Activated naive CD4-positive, alpha-beta T cell (primary cell): ENCODE data around the gene CPNE4.
"Not testable (repeated sequence)": the region's sequence is repeated elsewhere in the genome, so short reads cannot be mapped to it uniquely, and the experiment has no call there.

Experiments
- DNase-seq, 4 experiments: peaks; one replicate each; lab custom pipeline; 2025; lab: John Stamatoyannopoulos, UW

CPNE4 gene

GRCh38 chr3:132034486-132035464, at the start of gene CPNE4:
CPNE4 (minus strand) TSS chr3:132035014.
- peak; percentile 8 to 34 (median 27) for DNase-seq

- DNase-seq = no peak
These were observed 48.9 kb upstream of the CPNE4 start for GRCh38 chr3:132083583-132084279.

DNA sequence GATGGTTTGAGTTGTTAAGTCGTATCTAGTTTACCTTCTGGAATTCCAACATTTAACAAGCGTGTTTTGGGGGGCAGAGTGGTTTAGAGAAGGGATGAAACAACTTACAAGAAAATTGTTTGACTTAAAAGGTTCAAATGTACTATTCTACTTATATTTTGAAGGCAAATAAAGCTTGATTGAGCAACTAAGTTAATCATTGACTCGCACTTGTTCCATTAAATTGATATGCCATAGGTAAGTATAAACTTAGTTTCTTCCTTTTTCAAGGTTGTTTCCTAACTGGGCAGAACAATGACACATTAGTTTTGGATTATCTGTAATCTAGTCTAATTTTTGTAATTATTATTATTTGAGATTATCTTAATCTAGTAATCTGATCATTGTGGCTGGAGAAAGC, 48.3 kb upstream of the CPNE4 start:
- no peak for DNase-seq

DNA sequence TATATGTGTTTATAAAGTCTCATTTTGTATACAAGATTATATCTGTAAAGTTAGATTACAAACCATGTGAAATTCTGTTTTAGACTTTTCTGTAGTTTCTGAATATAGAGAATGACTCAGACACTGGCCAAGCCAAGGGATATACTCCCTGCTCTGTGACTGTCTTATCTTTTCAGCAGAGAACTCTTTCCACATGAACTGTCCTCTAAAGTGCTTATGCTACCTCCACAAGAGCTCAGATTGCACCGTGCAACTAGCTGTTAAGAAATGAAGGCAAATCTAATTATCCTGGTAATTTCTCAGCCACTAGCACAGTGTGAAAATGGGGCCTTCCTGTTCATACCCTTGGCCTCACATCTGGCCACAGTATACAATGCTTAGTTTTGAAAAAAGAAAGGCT, 44.3 kb upstream of the CPNE4 start:
- no peak for DNase-seq

- no peak for DNase-seq
These were observed 39.0 kb upstream of the CPNE4 start for GRCh38 chr3:132073771-132074170.

GRCh38 chr3:132071043-132071442, 36.2 kb upstream of the CPNE4 start:
- DNase-seq = no peak

DNA sequence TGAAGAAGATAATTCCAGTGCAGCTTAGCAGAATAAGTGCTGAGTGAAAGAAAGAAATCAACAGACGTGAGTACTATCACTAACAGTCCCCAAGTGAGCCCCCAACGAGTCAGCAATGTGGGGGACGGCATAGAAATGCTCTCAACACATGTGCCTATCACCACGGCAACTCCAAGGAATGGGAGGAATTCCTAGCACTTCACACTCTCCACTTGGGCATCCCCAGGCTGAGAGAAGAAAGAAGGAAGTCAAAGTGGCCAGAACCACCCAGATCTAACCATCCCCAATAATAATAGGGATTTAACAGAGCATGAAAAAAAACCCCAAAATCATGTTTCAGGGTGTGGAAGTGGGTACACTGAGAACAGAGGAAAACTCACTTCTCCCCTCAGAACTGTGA, 29.3 kb upstream of the CPNE4 start:
- DNase-seq = no peak

GRCh38 chr3:132062535-132062934, 27.7 kb upstream of the CPNE4 start:
- DNase-seq = no peak

GRCh38 chr3:132055872-132056271, 21.1 kb upstream of the CPNE4 start:
- DNase-seq = no peak

DNA sequence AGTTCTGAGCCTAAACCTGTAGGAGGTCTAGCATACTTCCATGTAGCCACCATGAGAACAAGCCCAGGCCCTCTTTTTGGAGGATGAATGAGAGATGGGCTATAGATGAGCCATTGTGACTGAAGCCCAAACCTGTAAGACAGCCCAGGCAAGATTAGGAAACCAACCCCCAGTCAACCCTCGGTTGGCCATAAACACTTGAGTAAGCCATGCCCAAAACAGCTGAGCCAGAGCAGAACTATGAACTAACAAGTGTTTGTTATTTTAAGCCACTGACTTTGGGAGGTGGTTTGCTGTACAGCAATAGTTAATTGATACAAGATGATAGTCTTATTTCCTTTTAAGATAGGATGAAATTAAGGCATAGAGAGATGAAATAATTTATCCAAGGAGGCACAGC, 12.4 kb upstream of the CPNE4 start:
- DNase-seq = no peak

DNA sequence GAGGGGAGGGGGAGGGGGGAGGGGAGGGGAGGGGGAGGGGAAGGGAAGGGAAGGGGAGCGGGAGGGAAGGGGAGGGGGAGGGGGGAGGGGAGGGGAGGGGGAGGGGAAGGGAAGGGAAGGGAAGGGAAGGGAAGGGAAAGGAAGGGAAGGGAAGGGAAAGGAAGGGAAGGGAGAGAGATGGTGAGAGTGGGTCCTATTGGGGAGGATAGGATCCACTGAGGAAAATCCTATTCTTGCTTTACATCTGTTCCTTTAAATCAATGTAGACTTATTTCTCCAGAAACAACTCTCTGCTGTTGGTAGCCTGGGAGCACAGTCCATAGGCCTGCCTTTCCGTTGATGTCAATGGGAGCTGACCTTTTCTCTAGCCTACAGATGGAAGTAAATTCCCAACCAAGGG, 10.1 kb upstream of the CPNE4 start:
- DNase-seq = not testable (repeated sequence)

- no peak for DNase-seq
These were observed 7.9 kb upstream of the CPNE4 start for GRCh38 chr3:132042681-132043080.

- no peak for DNase-seq
These were observed 3.5 kb upstream of the CPNE4 start for GRCh38 chr3:132038198-132038825.

DNA sequence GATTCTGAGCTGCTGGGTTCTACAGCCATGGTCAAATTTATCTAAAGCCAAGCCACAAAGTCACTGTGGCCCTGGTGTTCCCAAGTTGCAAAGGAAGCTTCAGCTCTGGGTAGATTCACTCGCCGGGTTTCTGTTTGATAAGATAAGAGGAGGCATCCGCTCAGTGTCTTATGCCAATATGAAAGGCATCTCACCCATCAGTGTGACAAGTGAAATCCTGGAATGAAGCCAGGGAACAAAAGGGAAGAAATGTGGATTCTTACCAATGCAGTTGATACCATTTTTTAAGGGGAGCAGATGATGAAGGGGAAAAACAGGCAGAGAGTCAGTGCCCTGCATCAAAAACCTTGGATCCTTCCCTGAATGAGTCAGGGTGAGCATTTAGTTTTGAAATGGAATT, 2.8 kb upstream of the CPNE4 start:
- no peak for DNase-seq

GRCh38 chr3:132037056-132037455, 2.2 kb upstream of the CPNE4 start:
- DNase-seq = no peak

DNA sequence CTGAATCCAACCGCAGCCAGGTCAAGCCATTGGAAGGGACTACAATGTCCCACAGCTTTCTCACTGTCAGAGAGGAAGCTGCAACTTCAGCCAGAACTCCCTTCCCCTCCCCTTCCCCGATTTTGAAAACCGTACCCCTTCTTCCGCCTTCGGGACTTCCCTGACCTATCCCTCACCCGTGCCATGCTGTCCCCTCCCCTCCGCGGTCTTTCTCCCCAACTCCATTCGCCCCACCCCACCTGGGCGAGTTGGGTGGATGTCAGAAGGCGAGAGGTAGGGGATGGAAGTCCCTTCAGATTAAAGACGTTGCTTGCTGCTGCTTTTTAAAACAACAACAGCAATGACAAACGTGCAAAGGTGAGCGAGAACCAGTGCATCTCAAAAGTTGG, 723 bp downstream of the CPNE4 start:
- DNase-seq = no peak

DNA sequence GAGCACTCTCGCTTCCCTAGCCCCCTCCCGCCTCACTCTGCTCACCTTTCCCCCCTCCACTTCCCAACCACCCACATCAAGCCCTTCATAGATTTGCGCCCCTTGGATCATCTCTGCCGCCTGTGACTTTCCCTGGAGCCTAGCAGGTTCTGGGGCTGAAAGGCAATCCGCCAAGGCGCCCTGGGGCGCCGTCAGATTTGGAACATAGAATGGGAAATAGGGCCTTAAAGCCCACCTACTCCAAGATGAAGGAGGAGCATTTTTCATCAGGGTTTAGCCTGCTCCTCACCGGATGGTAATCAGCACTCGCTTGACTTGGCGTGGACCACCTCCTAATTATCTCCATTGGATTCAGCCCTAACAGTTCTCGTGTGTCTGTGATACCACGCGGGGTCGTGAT, 1.3 kb downstream of the CPNE4 start:
- no peak for DNase-seq

DNA sequence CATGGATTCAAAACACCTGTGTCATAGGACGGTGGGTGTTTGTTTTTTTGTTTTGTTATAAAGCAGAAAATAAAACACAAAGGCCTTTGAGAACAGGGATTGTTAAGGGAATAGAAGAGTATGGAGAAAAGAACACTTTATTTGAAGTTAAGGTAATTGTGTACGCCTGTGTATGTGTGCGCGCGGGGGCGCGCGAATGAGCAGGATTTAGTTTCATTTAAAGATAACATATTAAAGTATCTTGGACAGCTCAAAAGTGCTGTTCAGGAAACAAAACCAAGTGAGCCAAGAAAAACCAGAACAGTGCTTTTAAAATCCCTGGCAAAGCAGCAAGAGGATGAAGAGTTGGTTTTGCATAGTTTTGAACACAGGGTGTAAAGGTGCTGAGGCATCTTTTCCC, 1.9 kb downstream of the CPNE4 start:
- DNase-seq = no peak

- peak in 3 of 4 experiments; percentile 3 to 16 (median 8) for DNase-seq
These were observed 5.5 kb downstream of the CPNE4 start for GRCh38 chr3:132029182-132029902.

GRCh38 chr3:132022914-132023313, 11.9 kb downstream of the CPNE4 start:
- no peak for DNase-seq

- no peak for DNase-seq
These were observed 14.8 kb downstream of the CPNE4 start for GRCh38 chr3:132020058-132020457.

- DNase-seq = no peak
These were observed 17.7 kb downstream of the CPNE4 start for GRCh38 chr3:132017137-132017536.
